ENCODE measurements around the gene CEP126.

GRCh38 chr11:101867951-101868350 lies 46.9 kb upstream of the CEP126 start:
- TF ChIP-seq JUND (IDR thresholded peaks at IDR 0.05): no peak
- no peak for TF ChIP-seq CTCF (IDR thresholded peaks at IDR 0.05 in 2 of 3, conservative IDR thresholded peaks at IDR 0.05 in 1 of 3; ENCODE audit: borderline replicate concordance in 1 of 3, insufficient read depth in 1 of 3, low read depth in 2 of 3, low read length in 2 of 3)
- TF ChIP-seq POLR2AphosphoS5 (IDR thresholded peaks at IDR 0.05; ENCODE audit: low read depth, low read length): no peak
